Lower leg skin (tissue), 3 donors: ENCODE data around the gene ELOVL3.

Experiments used
- CTCF ChIP-seq, 3 donors: fragments of 450-650 bp; IDR thresholded peaks; one replicate each; pipeline ENCODE4 v1.5.1; 2016; ENCODE audit warnings: antibody characterized with exemption in 3 of 3, mild to moderate bottlenecking in 3 of 3, moderate library complexity in 2 of 3
- POLR2A ChIP-seq, 2 donors: fragments of 450-650 bp; IDR thresholded peaks; one replicate each; pipeline ENCODE4 v1.6.1; 2016 to 2017; ENCODE audit warnings: antibody characterized with exemption in 2 of 2, mild to moderate bottlenecking in 1 of 2, moderate library complexity in 1 of 2

GRCh38 chr10:102266670-102267069, 40.6 kb downstream of the ELOVL3 start:
- TF ChIP-seq CTCF (IDR thresholded peaks at IDR 0.05) (no peak), POLR2A (IDR thresholded peaks at IDR 0.05) (no peak)
